Measurements from ENCODE around the gene CLTRN.

CLTRN gene

GRCh38 chrX:15599461-15599860 lies 65.1 kb downstream of the CLTRN start:
- no peak overlapping the region for H3K27ac ChIP-seq
- ChIA-PET POLR2A (ENCODE audit: low non-redundant PET) (no interaction called here), CTCF (interaction anchor here (0.6 kb wide), 1 partner anchor 118 kb away, joined by 3 read pairs; no protein-coding TSS in a partner anchor)
- no peak for TF ChIP-seq CTCF (conservative IDR thresholded peaks at IDR 0.05; ENCODE audit: low read depth)
- DNase-seq (ENCODE audit: low spot score), result no peak

- CTCF ChIA-PET, result no interaction called here
- no peak for DNase-seq (ENCODE audit: low spot score)
- POLR2A ChIA-PET (ENCODE audit: low non-redundant PET), result no interaction called here
- no peak overlapping the region for H3K27ac ChIP-seq
- TF ChIP-seq CTCF (conservative IDR thresholded peaks at IDR 0.05; ENCODE audit: low read depth), result no peak
These were observed 66.6 kb downstream of the CLTRN start for GRCh38 chrX:15598026-15598425.

GRCh38 chrX:15594371-15594770 lies 70.2 kb downstream of the CLTRN start:
- no peak for TF ChIP-seq CTCF (conservative IDR thresholded peaks at IDR 0.05; ENCODE audit: low read depth)
- ChIA-PET POLR2A (ENCODE audit: low non-redundant PET) (no interaction called here), CTCF (no interaction called here)
- no peak overlapping the region for H3K27ac ChIP-seq
- peak; percentile 9 for DNase-seq (ENCODE audit: low spot score)

GRCh38 chrX:15579778-15580747 lies 84.5 kb downstream of the CLTRN start:
- POLR2A ChIA-PET (ENCODE audit: low non-redundant PET), result no interaction called here
- DNase-seq (ENCODE audit: low spot score), result no peak
- H3K27ac ChIP-seq, result no peak overlapping the region
- CTCF ChIA-PET, result interaction anchor here (0.5 kb wide), 1 partner anchor 1169 kb away, joined by 3 read pairs; no protein-coding TSS in a partner anchor
- TF ChIP-seq CTCF (conservative IDR thresholded peaks at IDR 0.05; ENCODE audit: low read depth), result no peak
